ENCODE measurements around the gene IRF3. TPM values are rescaled to one million over a fixed set of nuclear protein-coding genes. Genes with fewer than 3 reads are reported as not detected.
A peak's percentile ranks its signal among the peaks of the same experiment; 100 is the strongest.

IRF3 gene
- total and polyA plus RNA-seq, 2 donors (not counting 1 experiment from before 2014, with no cell fraction given): 233 to 262 TPM

DNA sequence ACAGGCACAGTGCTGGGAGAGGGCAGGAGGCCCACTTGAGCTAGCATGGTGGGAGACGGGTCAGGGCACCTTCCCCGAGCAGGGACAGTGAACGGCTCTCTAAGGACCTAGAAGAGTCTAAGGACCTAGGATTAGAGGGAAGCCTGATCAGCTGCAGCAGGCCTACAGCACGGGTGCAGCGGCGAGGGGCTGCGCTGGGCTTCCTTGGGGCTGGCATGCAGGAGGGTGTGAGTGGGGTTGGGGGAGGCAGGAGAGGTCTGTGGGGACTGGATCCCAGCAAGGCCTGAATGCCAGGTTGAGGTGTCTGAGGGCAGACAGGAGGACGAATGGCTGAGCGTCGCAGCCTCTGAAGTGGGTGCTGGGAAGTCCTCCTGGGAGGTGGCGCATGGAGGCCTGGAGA lies 20.1 kb downstream of the IRF3 start:
- ATAC-seq (ENCODE audit: low read depth): no peak
- Mint-ChIP-seq H3K4me1 (peaks cover 36% of the 10 kb centered on the region), H3K4me3 (no peak overlapping the region), H3K27ac (no peak overlapping the region), H3K27me3 (no peaks in the 10 kb centered on the region), H3K9me3 (ENCODE audit: insufficient read depth) (no peaks in the 10 kb centered on the region)
- Histone ChIP-seq H3K9ac (ENCODE audit: low read length) (no peak overlapping the region), H3K36me3 (replicated peaks in 1 of 2; ENCODE audit: control extremely low read depth in 1 of 2, control insufficient read depth in 1 of 2, extremely low read depth in 1 of 2, insufficient read depth in 2 of 2, low read length in 1 of 2) (peaks cover 0 to 46% of the 10 kb centered on the region in 2 experiments), H3K27me3 (replicated peaks in 1 of 4; ENCODE audit: control extremely low read depth in 1 of 4, control insufficient read depth in 3 of 4, insufficient read depth in 4 of 4, low read length in 3 of 4) (no peaks in the 10 kb centered on the region), H3K9me3 (ENCODE audit: control extremely low read depth in 1 of 3, control insufficient read depth in 2 of 3, insufficient read depth in 1 of 3, low read length in 2 of 3) (no peaks in the 10 kb centered on the region), H3K4me1 (ENCODE audit: control insufficient read depth in 2 of 2, insufficient read depth in 2 of 2, low read length in 2 of 2) (peaks cover 20 to 34% of the 10 kb centered on the region in 2 donors), H3K79me2 (ENCODE audit: control insufficient read depth, insufficient read depth, low read length) (peaks cover 68% of the 10 kb centered on the region), H3K4me3 (ENCODE audit: control extremely low read depth in 1 of 5, extremely low read depth in 1 of 5, insufficient read depth in 1 of 5, low read depth in 2 of 5, low read length in 4 of 5) (no peak overlapping the region), H4K20me1 (ENCODE audit: control insufficient read depth, insufficient read depth, low read length, poor library complexity, severe bottlenecking) (peaks cover 37% of the 10 kb centered on the region), H3K27ac (ENCODE audit: low read length in 2 of 2) (no peak overlapping the region), H3K4me2 (replicated peaks; ENCODE audit: low read depth, low read length, poor library complexity, severe bottlenecking) (no peak overlapping the region), H2AFZ (ENCODE audit: insufficient read depth, low read depth, low read length, poor library complexity, severe bottlenecking) (no peak overlapping the region)
- DNase-seq: no peak
- no peak for TF ChIP-seq EZH2 (IDR thresholded peaks at IDR 0.05; ENCODE audit: borderline replicate concordance, insufficient read depth, low read depth, low read length, poor library complexity, severe bottlenecking)
- TF ChIP-seq, protein P1, sequence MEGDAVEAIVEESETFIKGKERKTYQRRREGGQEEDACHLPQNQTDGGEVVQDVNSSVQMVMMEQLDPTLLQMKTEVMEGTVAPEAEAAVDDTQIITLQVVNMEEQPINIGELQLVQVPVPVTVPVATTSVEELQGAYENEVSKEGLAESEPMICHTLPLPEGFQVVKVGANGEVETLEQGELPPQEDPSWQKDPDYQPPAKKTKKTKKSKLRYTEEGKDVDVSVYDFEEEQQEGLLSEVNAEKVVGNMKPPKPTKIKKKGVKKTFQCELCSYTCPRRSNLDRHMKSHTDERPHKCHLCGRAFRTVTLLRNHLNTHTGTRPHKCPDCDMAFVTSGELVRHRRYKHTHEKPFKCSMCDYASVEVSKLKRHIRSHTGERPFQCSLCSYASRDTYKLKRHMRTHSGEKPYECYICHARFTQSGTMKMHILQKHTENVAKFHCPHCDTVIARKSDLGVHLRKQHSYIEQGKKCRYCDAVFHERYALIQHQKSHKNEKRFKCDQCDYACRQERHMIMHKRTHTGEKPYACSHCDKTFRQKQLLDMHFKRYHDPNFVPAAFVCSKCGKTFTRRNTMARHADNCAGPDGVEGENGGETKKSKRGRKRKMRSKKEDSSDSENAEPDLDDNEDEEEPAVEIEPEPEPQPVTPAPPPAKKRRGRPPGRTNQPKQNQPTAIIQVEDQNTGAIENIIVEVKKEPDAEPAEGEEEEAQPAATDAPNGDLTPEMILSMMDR (IDR thresholded peaks at IDR 0.05): no peak
- CTCF ChIA-PET: interaction anchor here (0.5 kb wide), 1 partner anchor 195 kb away, joined by 5 read pairs; no protein-coding TSS in a partner anchor
- 97% methylated on average over 11 of the region's 11 CpGs for WGBS (ENCODE audit: insufficient coverage)
- POLR2A ChIA-PET: no interaction called here
- intact Hi-C loops (cut with micrococcal nuclease): no loop called here

DNA sequence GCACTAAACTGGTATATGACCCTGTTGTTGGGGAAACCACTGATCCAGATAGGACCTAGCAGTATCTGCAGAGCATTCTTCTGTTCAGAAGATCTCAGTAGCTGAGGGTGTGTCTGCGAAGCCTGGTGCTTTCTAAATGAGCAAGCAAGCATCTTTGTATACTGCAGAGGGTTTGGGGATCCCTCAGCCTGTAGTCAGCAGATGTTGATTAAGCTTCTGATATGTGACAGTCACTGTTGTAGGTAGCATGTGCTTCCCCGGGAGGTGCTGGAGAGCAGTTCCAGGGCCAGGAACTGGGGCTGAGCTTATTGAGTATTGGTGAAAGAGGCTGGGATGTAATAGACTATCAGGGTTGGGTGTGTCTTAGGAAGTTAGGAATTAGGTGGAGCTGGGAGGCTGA lies 22.2 kb downstream of the IRF3 start:
- H3K4me3 Mint-ChIP-seq: peak overlapping the region; percentile 96
- H3K27me3 Mint-ChIP-seq: no peaks in the 10 kb centered on the region
- H3K27ac Mint-ChIP-seq: no peak overlapping the region
- CTCF ChIA-PET: interaction anchor here (1.3 to 1.5 kb wide), 2 partner anchors 25 to 63 kb away, joined by 3 read pairs; partner anchors contain the start of genes NOSIP and PRRG2
- H3K4me1 ChIP-seq (ENCODE audit: control insufficient read depth in 2 of 2, insufficient read depth in 2 of 2, low read length in 2 of 2): peaks cover 28 to 46% of the 10 kb centered on the region in 2 donors
- no peak overlapping the region for H2AFZ ChIP-seq (ENCODE audit: insufficient read depth, low read depth, low read length, poor library complexity, severe bottlenecking)
- WGBS (ENCODE audit: insufficient coverage): 79% methylated on average over 2 of the region's 2 CpGs
- H3K9me3 ChIP-seq (ENCODE audit: control extremely low read depth in 1 of 3, control insufficient read depth in 2 of 3, insufficient read depth in 1 of 3, low read length in 2 of 3): no peaks in the 10 kb centered on the region
- H3K4me2 ChIP-seq (replicated peaks; ENCODE audit: low read depth, low read length, poor library complexity, severe bottlenecking): peak overlapping the region; percentile 92
- peaks cover 47% of the 10 kb centered on the region for H3K4me1 Mint-ChIP-seq
- intact Hi-C loops (cut with micrococcal nuclease): no loop called here
- no peak overlapping the region for H3K27ac ChIP-seq (ENCODE audit: low read length in 2 of 2)
- H3K79me2 ChIP-seq (ENCODE audit: control insufficient read depth, insufficient read depth, low read length): peaks cover 64% of the 10 kb centered on the region
- DNase-seq (no peak), ATAC-seq (ENCODE audit: low read depth) (no peak)
- H3K36me3 ChIP-seq (replicated peaks in 1 of 2; ENCODE audit: control extremely low read depth in 1 of 2, control insufficient read depth in 1 of 2, extremely low read depth in 1 of 2, insufficient read depth in 2 of 2, low read length in 1 of 2): peaks cover 0 to 31% of the 10 kb centered on the region in 2 experiments
- no peaks in the 10 kb centered on the region for H3K9me3 Mint-ChIP-seq (ENCODE audit: insufficient read depth)
- H3K27me3 ChIP-seq (replicated peaks in 1 of 4; ENCODE audit: control extremely low read depth in 1 of 4, control insufficient read depth in 3 of 4, insufficient read depth in 4 of 4, low read length in 3 of 4): no peaks in the 10 kb centered on the region
- H3K9ac ChIP-seq (ENCODE audit: low read length): no peak overlapping the region
- POLR2A ChIA-PET: interaction anchor here (0.9 to 2.3 kb wide), 2 partner anchors 16 to 21 kb away, joined by 3 to 19 read pairs; no protein-coding TSS in a partner anchor
- TF ChIP-seq, protein P1 (IDR thresholded peaks at IDR 0.05): no peak
- no peak for TF ChIP-seq EZH2 (IDR thresholded peaks at IDR 0.05; ENCODE audit: borderline replicate concordance, insufficient read depth, low read depth, low read length, poor library complexity, severe bottlenecking)
- H4K20me1 ChIP-seq (ENCODE audit: control insufficient read depth, insufficient read depth, low read length, poor library complexity, severe bottlenecking): peaks cover 23% of the 10 kb centered on the region
- no peak overlapping the region for H3K4me3 ChIP-seq (ENCODE audit: control extremely low read depth in 1 of 5, extremely low read depth in 1 of 5, insufficient read depth in 1 of 5, low read depth in 2 of 5, low read length in 4 of 5)
